IMR-90 (cell line): ENCODE data around the gene SLC4A4. TPM values are rescaled to one million over a fixed set of nuclear protein-coding genes. Genes with fewer than 3 reads are reported as not detected.

Experiments
- ATAC-seq: fragments of 200-7000 bp; cut with Tn5 transposase; 2 replicates; pipeline ENCODE4 v1.9.1; 2020; ENCODE audit warnings: low read depth, mild to moderate bottlenecking, moderate library complexity
- BruUV-seq: library from RNA; stranded (reverse); fragments of 400-500 nt; replicated peaks from 2 replicates; lab custom pipeline; 2021; lab: Mats Ljungman, UMichigan
- CTCF ChIA-PET: fragments of 300-600 bp; formaldehyde crosslinking; extraction: SDS; loops from one replicate; lab custom pipeline; 2021; ENCODE audit warnings: antibody characterized with exemption; lab: Yijun Ruan, JAX
- POLR2A ChIA-PET: fragments of 300-600 bp; sonication (Branson Sonifier 250); formaldehyde crosslinking; loops from one replicate; lab custom pipeline; 2022; ENCODE audit warnings: antibody characterized with exemption; ENCODE audit not compliant: unreplicated experiment; lab: Charles Lee
- DNase-seq: peaks from one replicate; pipeline ENCODE4 v3.0.0; 2013
- H2AFZ ChIP-seq: replicated peaks from 2 replicates; pipeline ENCODE3; 2013; ENCODE audit warnings: low read length, mild to moderate bottlenecking; ENCODE audit not compliant: poor library complexity
- H2AK5ac ChIP-seq: 2 replicates; pipeline ENCODE4 v1.6.1; 2013; ENCODE audit warnings: low read depth, low read length, inconsistent platforms
- H2AK9ac ChIP-seq: replicated peaks from 2 replicates; pipeline ENCODE3; 2013; ENCODE audit warnings: mild to moderate bottlenecking, low read depth, low read length, moderate library complexity; ENCODE audit not compliant: poor library complexity
- H2BK120ac ChIP-seq: 2 replicates; pipeline ENCODE4 v1.6.1; 2013; ENCODE audit warnings: low read depth, low read length, inconsistent platforms
- H2BK15ac ChIP-seq: 3 replicates; pipeline ENCODE4 v1.6.1; 2013; ENCODE audit warnings: low read depth, low read length, inconsistent platforms
- H2BK20ac ChIP-seq: 2 replicates; pipeline ENCODE4 v1.6.1; 2013; ENCODE audit warnings: low read depth, mild to moderate bottlenecking, inconsistent platforms, low read length, moderate library complexity
- H2BK5ac ChIP-seq: 2 replicates; pipeline ENCODE4 v1.6.1; 2013; ENCODE audit warnings: mild to moderate bottlenecking, low read depth, low read length, inconsistent platforms; ENCODE audit not compliant: poor library complexity, severe bottlenecking
- H3K14ac ChIP-seq: replicated peaks from 2 replicates; pipeline ENCODE4 v1.6.1; 2013; ENCODE audit warnings: low read depth, low read length, inconsistent platforms
- H3K18ac ChIP-seq: 2 replicates; pipeline ENCODE4 v1.6.1; 2013; ENCODE audit warnings: low read depth, low read length, control low read depth
- H3K23ac ChIP-seq: 2 replicates; pipeline ENCODE4 v1.6.1; 2013; ENCODE audit warnings: low read depth, low read length, inconsistent platforms
- H3K27ac ChIP-seq: 2 replicates; pipeline ENCODE4 v1.5.1; 2013; ENCODE audit warnings: mild to moderate bottlenecking, control low read depth, low read length; ENCODE audit not compliant: insufficient read depth
- H3K27me3 ChIP-seq: 2 replicates; pipeline ENCODE4 v1.6.1; 2013; ENCODE audit warnings: low read length; ENCODE audit not compliant: control insufficient read depth, insufficient read depth
- H3K36me3 ChIP-seq: 2 replicates; pipeline ENCODE4 v1.6.1; 2013; ENCODE audit warnings: low read length, mixed read lengths; ENCODE audit not compliant: control insufficient read depth, insufficient read depth
- H3K4ac ChIP-seq: 2 replicates; pipeline ENCODE4 v1.6.1; 2013; ENCODE audit warnings: low read depth, low read length, inconsistent platforms
- H3K4me1 ChIP-seq: 2 replicates; pipeline ENCODE4 v1.6.1; 2013; ENCODE audit warnings: low read length, mixed read lengths; ENCODE audit not compliant: control insufficient read depth, insufficient read depth
- H3K4me2 ChIP-seq: 2 replicates; pipeline ENCODE4 v1.6.1; 2013; ENCODE audit warnings: low read depth, mild to moderate bottlenecking, control low read depth, low read length, moderate library complexity
- H3K4me3 ChIP-seq: 2 replicates; pipeline ENCODE4 v1.5.1; 2013; ENCODE audit warnings: low read depth, mild to moderate bottlenecking, control low read depth, low read length, moderate library complexity; ENCODE audit not compliant: insufficient read depth
- H3K56ac ChIP-seq: 2 replicates; pipeline ENCODE4 v1.6.1; 2013; ENCODE audit warnings: low read length, inconsistent platforms; ENCODE audit not compliant: insufficient read depth; ENCODE audit errors: extremely low read depth
- H3K79me1 ChIP-seq, 2 experiments: 2 replicates each; pipeline ENCODE4 v1.6.1; 2013; ENCODE audit warnings: low read length in 2 of 2, inconsistent platforms in 1 of 2, low read depth in 1 of 2
- H3K9ac ChIP-seq: 2 replicates; pipeline ENCODE4 v1.6.1; 2013; ENCODE audit warnings: low read depth, low read length, control low read depth
- H3K9me1 ChIP-seq: 2 replicates; pipeline ENCODE4 v1.6.1; 2013; ENCODE audit warnings: low read length, inconsistent platforms; ENCODE audit not compliant: insufficient read depth
- H3K9me3 ChIP-seq: 2 replicates; pipeline ENCODE4 v1.6.1; 2013; ENCODE audit warnings: low read length; ENCODE audit not compliant: control insufficient read depth, insufficient read depth
- H4K20me1 ChIP-seq: 2 replicates; pipeline ENCODE4 v1.6.1; 2013; ENCODE audit warnings: low read length, inconsistent platforms; ENCODE audit not compliant: insufficient read depth
- H4K5ac ChIP-seq: 2 replicates; pipeline ENCODE4 v1.6.1; 2013; ENCODE audit warnings: mild to moderate bottlenecking, low read depth, low read length, control low read depth
- H4K8ac ChIP-seq, 2 experiments: 2 replicates each; pipeline ENCODE4 v1.6.1; 2013; ENCODE audit warnings: low read depth in 2 of 2, low read length in 2 of 2, control low read depth in 1 of 2, inconsistent platforms in 1 of 2
- H4K91ac ChIP-seq: 2 replicates; pipeline ENCODE4 v1.6.1; 2013; ENCODE audit warnings: low read depth, low read length, inconsistent platforms; ENCODE audit not compliant: insufficient read depth
- BHLHE40 ChIP-seq: fragments of 150-350 bp; IDR thresholded peaks from 2 replicates; pipeline ENCODE4 v1.6.1; 2016; ENCODE audit warnings: mild to moderate bottlenecking, low read depth, low read length
- CEBPB ChIP-seq: IDR thresholded peaks from 2 replicates; pipeline ENCODE4 v1.6.1; 2012; ENCODE audit warnings: low read depth, low read length, improper control_type of control experiment
- CHD1 ChIP-seq: IDR thresholded peaks from 2 replicates; pipeline ENCODE4 v1.6.1; 2012; ENCODE audit warnings: low read depth, low read length, improper control_type of control experiment
- CTCF ChIP-seq: conservative IDR thresholded peaks from 2 replicates; pipeline ENCODE4 v1.5.1; 2012; ENCODE audit warnings: mild to moderate bottlenecking, low read depth, low read length, improper control_type of control experiment
- FOS ChIP-seq: fragments of 150-350 bp; IDR thresholded peaks from 2 replicates; pipeline ENCODE4 v1.6.1; 2016; ENCODE audit warnings: low read depth, low read length
- MAFK ChIP-seq: IDR thresholded peaks from 2 replicates; pipeline ENCODE4 v1.6.1; 2012; ENCODE audit warnings: low read depth, low read length, improper control_type of control experiment
- MAZ ChIP-seq: IDR thresholded peaks from 2 replicates; pipeline ENCODE4 v1.6.1; 2012; ENCODE audit warnings: low read depth, mild to moderate bottlenecking, low read length, improper control_type of control experiment, moderate library complexity, borderline replicate concordance
- MXI1 ChIP-seq: IDR thresholded peaks from 2 replicates; pipeline ENCODE4 v1.6.1; 2012; ENCODE audit warnings: low read depth, mild to moderate bottlenecking, low read length, moderate library complexity, borderline replicate concordance
- NFE2L2 ChIP-seq: fragments of 150-350 bp; IDR thresholded peaks from 2 replicates; pipeline ENCODE4 v1.6.1; 2016; ENCODE audit warnings: low read depth, mild to moderate bottlenecking, low read length
- POLR2A ChIP-seq: IDR thresholded peaks from 2 replicates; pipeline ENCODE4 v1.6.1; 2012; ENCODE audit warnings: mild to moderate bottlenecking, low read depth, low read length
- RAD21 ChIP-seq: IDR thresholded peaks from 2 replicates; pipeline ENCODE4 v1.6.1; 2012; ENCODE audit warnings: low read length, improper control_type of control experiment
- RCOR1 ChIP-seq: IDR thresholded peaks from 2 replicates; pipeline ENCODE4 v1.6.1; 2012; ENCODE audit warnings: mild to moderate bottlenecking, low read length, improper control_type of control experiment; ENCODE audit not compliant: insufficient replicate concordance
- RFX5 ChIP-seq: IDR thresholded peaks from 2 replicates; pipeline ENCODE4 v1.8.0; 2012; ENCODE audit warnings: low read depth, mild to moderate bottlenecking, low read length, moderate library complexity
- SMC3 ChIP-seq: fragments of 150-350 bp; IDR thresholded peaks from 2 replicates; pipeline ENCODE4 v1.6.1; 2016; ENCODE audit warnings: low read depth, mild to moderate bottlenecking, antibody characterized with exemption, low read length, moderate library complexity
- WGBS, 2 experiments: methylation state at CpG; one replicate each; pipeline versions ENCODE4 v1.1.5 to v1.1.7; 2013; ENCODE audit warnings: missing lambda C conversion rate in 2 of 2; ENCODE audit not compliant: insufficient read length in 1 of 2; ENCODE audit errors: extremely low coverage in 2 of 2; 5-methylcytosine and 5-hydroxymethylcytosine counted together
- dilution Hi-C: fragments of 300-500 bp; cut with HindIII; formaldehyde crosslinking; loops from one replicate; pipeline ENCODE4 v1.14.3; 2018; ENCODE audit warnings: low sequenced_read_pairs; ENCODE audit not compliant: unreplicated experiment
- in situ Hi-C: fragments of 300-500 bp; cut with MboI; formaldehyde crosslinking; loops from 3 replicates; pipeline ENCODE4 v1.14.3; 2019; ENCODE audit warnings: low sequenced_read_pairs, inconsistent platforms, mixed read lengths
- intact Hi-C: fragments of 100-400 bp; cut with micrococcal nuclease; formaldehyde crosslinking; loops from 2 replicates; pipeline ENCODE4 v1.10.0; 2022
- polyA plus RNA-seq, 3 experiments: library from polyadenylated mRNA; depleted of rRNA; stranded (reverse); fragments of >200 nt; gene quantifications; 2 replicates each; pipeline ENCODE4 v1.2.3, GENCODE V29; 2012; ENCODE audit warnings: low replicate concordance in 1 of 3
- total RNA-seq: library from RNA; depleted of rRNA; stranded (reverse); fragments of >200 nt; gene quantifications from 2 replicates; pipeline ENCODE4 v1.2.3, GENCODE V29; 2012
- TF ChIP-seq, protein P1 (sequence below): fragments of 150-350 bp; IDR thresholded peaks from 2 replicates; pipeline ENCODE4 v1.6.1; 2017; ENCODE audit warnings: mild to moderate bottlenecking, antibody characterized with exemption, low read length, low read depth
- TF ChIP-seq, protein P2 (sequence below): fragments of 150-350 bp; IDR thresholded peaks from 2 replicates; pipeline ENCODE4 v1.6.1; 2016; ENCODE audit warnings: low read depth, mild to moderate bottlenecking, low read length, moderate library complexity, borderline replicate concordance

SLC4A4 gene
- total and polyA plus RNA-seq, 2 of the 4 experiments (the other 2 are of a cell fraction): 5.6 to 16.8 TPM

GRCh38 chr4:71449040-71449439 is 110.2 kb downstream of the SLC4A4 start:
- Histone ChIP-seq H3K4ac (no peak overlapping the region), H4K8ac (no peak overlapping the region), H2BK20ac (no peak overlapping the region; the same call in 1 of the 2 replicates), H3K56ac (no peak overlapping the region), H3K9ac (no peak overlapping the region), H3K18ac (no peak overlapping the region), H3K27me3 (no peaks in the 10 kb centered on the region), H3K14ac (no peak overlapping the region), H4K91ac (no peak overlapping the region), H2AFZ (no peak overlapping the region), H3K4me1 (peaks cover 2% of the 10 kb centered on the region; the same call in 1 of the 2 replicates), H2AK5ac (no peak overlapping the region), H3K4me2 (no peak overlapping the region), H2AK9ac (no peak overlapping the region), H2BK120ac (no peak overlapping the region), H3K23ac (no peak overlapping the region), H2BK15ac (no peak overlapping the region), H2BK5ac (no peak overlapping the region), H3K9me1 (peaks cover 6% of the 10 kb centered on the region), H3K36me3 (peaks cover 19% of the 10 kb centered on the region), H3K4me3 (no peak overlapping the region), H3K9me3 (no peaks in the 10 kb centered on the region), H4K20me1 (no peaks in the 10 kb centered on the region), H3K27ac (no peak overlapping the region), H4K5ac (no peak overlapping the region), H3K79me1 (peaks cover 8 to 13% of the 10 kb centered on the region in 2 experiments; a peak in 3 of 4 replicates)
- in situ Hi-C loops (no loop called here), intact Hi-C loops (no loop called here), dilution Hi-C loops (no loop called here)
- ChIA-PET POLR2A (no interaction called here), CTCF (interaction anchor here (0.9 kb wide), 1 partner anchor 8 kb away, joined by 3 read pairs; no protein-coding TSS in a partner anchor)
- TF ChIP-seq, protein P1, sequence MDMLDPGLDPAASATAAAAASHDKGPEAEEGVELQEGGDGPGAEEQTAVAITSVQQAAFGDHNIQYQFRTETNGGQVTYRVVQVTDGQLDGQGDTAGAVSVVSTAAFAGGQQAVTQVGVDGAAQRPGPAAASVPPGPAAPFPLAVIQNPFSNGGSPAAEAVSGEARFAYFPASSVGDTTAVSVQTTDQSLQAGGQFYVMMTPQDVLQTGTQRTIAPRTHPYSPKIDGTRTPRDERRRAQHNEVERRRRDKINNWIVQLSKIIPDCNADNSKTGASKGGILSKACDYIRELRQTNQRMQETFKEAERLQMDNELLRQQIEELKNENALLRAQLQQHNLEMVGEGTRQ: no peak
- TF ChIP-seq CEBPB (no peak), MAZ (no peak), RAD21 (no peak), POLR2A (no peak), RCOR1 (no peak), FOS (no peak), SMC3 (no peak), RFX5 (no peak), NFE2L2 (no peak), CTCF (no peak), BHLHE40 (no peak), MAFK (no peak), MXI1 (no peak), CHD1 (no peak)
- TF ChIP-seq, protein P2, sequence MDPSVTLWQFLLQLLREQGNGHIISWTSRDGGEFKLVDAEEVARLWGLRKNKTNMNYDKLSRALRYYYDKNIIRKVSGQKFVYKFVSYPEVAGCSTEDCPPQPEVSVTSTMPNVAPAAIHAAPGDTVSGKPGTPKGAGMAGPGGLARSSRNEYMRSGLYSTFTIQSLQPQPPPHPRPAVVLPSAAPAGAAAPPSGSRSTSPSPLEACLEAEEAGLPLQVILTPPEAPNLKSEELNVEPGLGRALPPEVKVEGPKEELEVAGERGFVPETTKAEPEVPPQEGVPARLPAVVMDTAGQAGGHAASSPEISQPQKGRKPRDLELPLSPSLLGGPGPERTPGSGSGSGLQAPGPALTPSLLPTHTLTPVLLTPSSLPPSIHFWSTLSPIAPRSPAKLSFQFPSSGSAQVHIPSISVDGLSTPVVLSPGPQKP: no peak
- ATAC-seq (no peak), DNase-seq (no peak)
- no TSS peak for BruUV-seq
- 100% methylated on average over 1 of the region's 2 CpGs; no CpG with 5 or more reads in 1 of the 2 experiments for WGBS, 2 experiments
